Left lung (tissue), 10 donors: Measurements from ENCODE around the gene ARHGAP10. TPM values are rescaled to one million over a fixed set of nuclear protein-coding genes. Genes with fewer than 3 reads are reported as not detected.

Experiments used
- ATAC-seq: fragments of 200-7000 bp; cut with Tn5 transposase; one replicate; pipeline ENCODE4 v1.9.1; 2020; ENCODE audit warnings: moderate library complexity
- DNase-seq, 4 donors: peaks; one replicate each; pipeline ENCODE4 v3.0.0-alpha.2; 2013 to 2020
- H3K27ac ChIP-seq, 2 donors: fragments of 200-600 bp; sonication (generic) in 1 of 2; one replicate each; pipeline versions ENCODE4 v1.5.0 to v1.8.0; 2020 to 2021
- H3K27me3 ChIP-seq, 2 donors: fragments of 200-600 bp; sonication (generic) in 1 of 2; one replicate each; pipeline versions ENCODE4 v1.5.0 to v1.8.0; 2020 to 2021
- H3K36me3 ChIP-seq, 2 donors: fragments of 200-600 bp; sonication (generic) in 1 of 2; one replicate each; pipeline versions ENCODE4 v1.5.0 to v1.8.0; 2020 to 2021
- H3K4me1 ChIP-seq, 2 donors: fragments of 200-600 bp; one replicate each; pipeline ENCODE4 v1.8.0; 2021
- H3K4me3 ChIP-seq, 2 donors: fragments of 200-600 bp; sonication (generic) in 1 of 2; one replicate each; pipeline versions ENCODE4 v1.5.0 to v1.8.0; 2020 to 2021; ENCODE audit warnings: mild to moderate bottlenecking in 1 of 2
- H3K9me3 ChIP-seq, 2 donors: fragments of 200-600 bp; sonication (generic) in 1 of 2; one replicate each; pipeline versions ENCODE4 v1.5.0 to v1.8.0; 2020 to 2021
- CTCF ChIP-seq, 2 donors: fragments of 200-600 bp; sonication (generic) in 1 of 2; IDR thresholded peaks; one replicate each; pipeline versions ENCODE4 v1.5.0 to v1.8.0; 2021; ENCODE audit warnings: antibody characterized with exemption in 2 of 2
- intact Hi-C, 2 donors: fragments of 100-400 bp; cut with DNase I; formaldehyde crosslinking; loops; one replicate each; pipeline versions ENCODE4 v1.11.2 to v1.14.2; 2022
- polyA plus RNA-seq, 6 donors: library from polyadenylated mRNA; unstranded; fragments of 120-200 nt; gene quantifications; one replicate each; pipeline ENCODE4 v1.2.1, GENCODE V29; 2013; ENCODE audit not compliant: insufficient read length in 6 of 6
- total RNA-seq, 2 donors: library from RNA; stranded (reverse); fragmentation: NEBNext Ultra II Directional; extraction: Animal tissue kit (Norgen Biotek cat#: 25700); gene quantifications; one replicate each; pipeline ENCODE4 v1.2.1, GENCODE V29; 2021
- donor health status: DM: no; HTN: yes; CAD: no.
- donor health status: DM: no; HTN: no; CAD: no.

Gene ARHGAP10
- total and polyA plus RNA-seq, 8 donors = 11.6 to 25.4 (median 14.2) TPM

GRCh38 chr4:147923854-147924253, 192.0 kb downstream of the ARHGAP10 start:
- Histone ChIP-seq H3K9me3 (no peaks in the 10 kb centered on the region), H3K27me3 (no peaks in the 10 kb centered on the region), H3K36me3 (no peaks in the 10 kb centered on the region), H3K4me1 (no peaks in the 10 kb centered on the region), H3K4me3 (no peak overlapping the region), H3K27ac (no peak overlapping the region)
- ATAC-seq (no peak), DNase-seq (no peak)
- TF ChIP-seq CTCF (IDR thresholded peaks at IDR 0.05) = no peak
- intact Hi-C loops = no loop called here

DNA sequence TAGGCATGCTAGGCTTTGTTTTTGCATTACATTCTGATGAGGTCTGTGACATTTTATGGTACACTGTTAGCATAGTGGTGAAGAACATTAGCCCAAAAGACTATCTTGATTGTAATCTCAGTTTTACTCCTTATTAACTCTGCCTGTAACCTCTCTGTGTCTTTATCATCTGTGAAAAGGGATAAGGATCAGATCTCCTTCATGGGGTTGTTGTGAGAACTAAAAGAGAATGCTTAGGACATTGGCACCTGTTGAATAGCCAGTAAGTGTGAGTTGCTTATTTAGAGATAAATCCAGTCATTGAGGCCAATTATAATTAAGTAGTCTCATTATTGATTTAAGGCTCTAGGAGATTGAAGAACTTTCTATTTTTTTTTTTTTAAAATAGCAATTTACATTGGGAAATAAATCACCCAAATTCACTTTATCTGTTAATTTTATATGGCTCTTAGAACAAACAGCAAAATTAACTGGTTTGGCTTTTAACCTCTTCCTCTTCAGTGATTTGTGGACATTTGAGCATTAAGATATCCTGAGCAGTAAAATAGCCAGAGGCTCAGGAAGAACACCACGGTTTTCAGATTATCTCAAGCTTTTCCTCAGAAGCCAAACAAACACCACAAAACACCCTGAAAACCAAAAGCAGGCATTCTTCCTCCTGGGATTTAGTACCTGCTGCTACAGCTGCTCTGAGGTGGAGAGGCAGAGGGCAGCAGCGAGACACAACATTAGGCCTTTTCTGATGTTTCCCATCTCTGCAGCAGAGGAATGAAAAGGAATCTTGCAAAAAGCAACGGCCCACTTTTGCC, 192.9 kb downstream of the ARHGAP10 start:
- no peak overlapping the region for H3K27ac ChIP-seq
- DNase-seq = peak in 1 of 4 donors; percentile 45
- intact Hi-C loops = no loop called here

GRCh38 chr4:147927377-147928137, 195.7 kb downstream of the ARHGAP10 start:
- H3K4me1 ChIP-seq = no peaks in the 10 kb centered on the region
- no peak overlapping the region for H3K27ac ChIP-seq
- H3K36me3 ChIP-seq = no peaks in the 10 kb centered on the region
- no peaks in the 10 kb centered on the region for H3K9me3 ChIP-seq
- no peaks in the 10 kb centered on the region for H3K27me3 ChIP-seq
- ATAC-seq (no peak), DNase-seq (no peak)
- H3K4me3 ChIP-seq = no peak overlapping the region
- intact Hi-C loops = no loop called here
- TF ChIP-seq CTCF (IDR thresholded peaks at IDR 0.05) = no peak

More for the DNA sequence above, 192.9 kb downstream of the ARHGAP10 start:
- no peaks in the 10 kb centered on the region for H3K9me3 ChIP-seq
- H3K27me3 ChIP-seq = no peaks in the 10 kb centered on the region
- H3K4me1 ChIP-seq = no peaks in the 10 kb centered on the region
- H3K36me3 ChIP-seq = no peaks in the 10 kb centered on the region
- peak; percentile 60 for ATAC-seq
- peak; percentile 11 to 23 for TF ChIP-seq CTCF (IDR thresholded peaks at IDR 0.05)
- H3K4me3 ChIP-seq = no peak overlapping the region

DNA sequence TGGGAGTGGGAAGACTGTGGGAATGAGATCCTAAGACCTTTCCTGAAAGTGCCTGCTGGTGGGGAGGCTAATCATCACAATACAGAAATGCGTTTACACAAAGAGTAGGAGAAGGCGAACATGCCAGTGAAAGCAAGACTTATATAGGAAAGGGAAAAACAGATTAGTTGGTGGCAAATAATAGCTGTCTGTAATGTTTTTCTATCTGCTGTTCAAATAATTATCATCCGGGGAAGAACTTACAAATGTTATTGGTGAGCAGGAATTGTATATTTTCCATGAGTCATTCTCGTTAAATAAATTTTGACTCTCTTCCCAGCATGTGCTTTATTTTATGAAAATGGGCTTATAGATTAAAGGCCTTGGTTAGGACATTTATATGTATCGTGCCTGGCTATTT, 196.5 kb downstream of the ARHGAP10 start:
- DNase-seq (no peak), ATAC-seq (no peak)
- H3K9me3 ChIP-seq = no peaks in the 10 kb centered on the region
- H3K36me3 ChIP-seq = no peaks in the 10 kb centered on the region
- no peak for TF ChIP-seq CTCF (IDR thresholded peaks at IDR 0.05)
- H3K27me3 ChIP-seq = no peaks in the 10 kb centered on the region
- no peak overlapping the region for H3K4me3 ChIP-seq
- no peak overlapping the region for H3K27ac ChIP-seq
- H3K4me1 ChIP-seq = no peaks in the 10 kb centered on the region
- intact Hi-C loops = no loop called here

DNA sequence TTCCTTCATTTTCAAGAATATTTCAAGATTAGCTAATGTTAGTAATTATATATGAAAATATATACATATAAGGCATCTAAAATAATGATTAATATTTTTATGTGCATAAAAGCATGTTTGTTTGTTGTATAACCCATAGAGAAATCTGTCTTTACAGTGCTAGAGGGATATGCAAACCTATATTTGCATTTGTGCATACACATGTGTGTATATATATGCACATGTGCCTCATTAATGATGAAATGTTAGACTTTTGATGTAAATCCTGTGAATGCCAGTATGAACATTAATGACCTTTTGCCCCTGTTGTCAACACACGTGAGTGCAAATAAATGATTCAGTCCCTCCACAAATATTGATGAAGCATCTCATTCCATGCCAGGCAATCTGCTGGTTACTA, 197.9 kb downstream of the ARHGAP10 start:
- H3K27me3 ChIP-seq = no peaks in the 10 kb centered on the region
- TF ChIP-seq CTCF (IDR thresholded peaks at IDR 0.05) = no peak
- intact Hi-C loops = no loop called here

More for the DNA sequence above, 197.9 kb downstream of the ARHGAP10 start:
- H3K36me3 ChIP-seq = no peaks in the 10 kb centered on the region
- H3K27ac ChIP-seq = no peak overlapping the region
- no peaks in the 10 kb centered on the region for H3K9me3 ChIP-seq
- H3K4me1 ChIP-seq = no peaks in the 10 kb centered on the region
- DNase-seq (no peak), ATAC-seq (no peak)
- H3K4me3 ChIP-seq = no peak overlapping the region
